Fibroblast of lung (primary cell): ENCODE results near the gene MBOAT1.

ENCODE experiments used
- EZH2 ChIP-seq: IDR thresholded peaks from 2 replicates; pipeline ENCODE4 v1.5.1; 2012; ENCODE audit warnings: low read length, control low read depth, mild to moderate bottlenecking; ENCODE audit errors: missing control alignments
- TF ChIP-seq, protein P1 (sequence below), 2 donors: IDR thresholded peaks in 1 of 2; conservative IDR thresholded peaks in 1 of 2; 1 replicate in 1 of 2; 2 replicates in 1 of 2; pipeline ENCODE4 v1.5.1; 2011 to 2012; ENCODE audit warnings: low read length in 2 of 2, control low read depth in 1 of 2, inconsistent platforms in 1 of 2, low read depth in 1 of 2, mild to moderate bottlenecking in 1 of 2

DNA sequence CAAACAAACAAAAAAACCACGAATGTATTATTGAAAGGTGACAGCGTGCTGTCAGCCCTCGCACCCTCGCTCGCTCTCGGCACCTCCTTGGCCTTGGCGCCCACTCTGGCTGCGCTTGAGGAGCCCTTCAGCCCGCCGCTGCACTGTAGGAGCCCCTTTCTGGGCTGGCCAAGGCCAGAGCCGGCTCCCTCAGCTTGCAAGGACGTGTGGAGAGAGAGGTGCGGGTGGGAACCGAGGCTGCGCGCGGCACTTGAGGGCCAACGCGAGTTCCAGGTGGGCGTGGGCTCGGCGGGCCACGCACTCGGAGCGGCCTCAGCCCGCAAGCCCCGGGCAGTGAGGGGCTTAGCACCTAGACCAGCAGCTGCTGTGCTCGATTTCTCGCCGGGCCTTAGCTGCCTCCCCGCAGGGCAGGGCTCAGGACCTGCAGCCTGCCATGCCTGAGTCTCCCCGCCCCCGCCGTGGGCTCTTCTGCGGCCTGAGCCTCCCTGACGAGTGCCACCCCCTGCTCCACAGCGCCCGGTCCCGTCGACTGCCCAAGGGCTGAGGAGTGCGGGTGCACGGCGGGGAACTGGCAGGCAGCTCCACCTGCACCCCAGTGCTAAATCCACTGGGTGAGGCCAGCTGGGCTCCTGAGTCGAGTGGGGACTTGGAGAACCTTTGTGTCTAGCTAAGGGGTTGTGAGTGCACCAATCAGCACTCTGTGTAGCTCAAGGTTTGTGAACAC, 20.9 kb upstream of the MBOAT1 start:
- TF ChIP-seq, protein P1, sequence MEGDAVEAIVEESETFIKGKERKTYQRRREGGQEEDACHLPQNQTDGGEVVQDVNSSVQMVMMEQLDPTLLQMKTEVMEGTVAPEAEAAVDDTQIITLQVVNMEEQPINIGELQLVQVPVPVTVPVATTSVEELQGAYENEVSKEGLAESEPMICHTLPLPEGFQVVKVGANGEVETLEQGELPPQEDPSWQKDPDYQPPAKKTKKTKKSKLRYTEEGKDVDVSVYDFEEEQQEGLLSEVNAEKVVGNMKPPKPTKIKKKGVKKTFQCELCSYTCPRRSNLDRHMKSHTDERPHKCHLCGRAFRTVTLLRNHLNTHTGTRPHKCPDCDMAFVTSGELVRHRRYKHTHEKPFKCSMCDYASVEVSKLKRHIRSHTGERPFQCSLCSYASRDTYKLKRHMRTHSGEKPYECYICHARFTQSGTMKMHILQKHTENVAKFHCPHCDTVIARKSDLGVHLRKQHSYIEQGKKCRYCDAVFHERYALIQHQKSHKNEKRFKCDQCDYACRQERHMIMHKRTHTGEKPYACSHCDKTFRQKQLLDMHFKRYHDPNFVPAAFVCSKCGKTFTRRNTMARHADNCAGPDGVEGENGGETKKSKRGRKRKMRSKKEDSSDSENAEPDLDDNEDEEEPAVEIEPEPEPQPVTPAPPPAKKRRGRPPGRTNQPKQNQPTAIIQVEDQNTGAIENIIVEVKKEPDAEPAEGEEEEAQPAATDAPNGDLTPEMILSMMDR (conservative IDR thresholded peaks at IDR 0.05 in 1 of 2, IDR thresholded peaks at IDR 0.05 in 1 of 2; ENCODE audit: low read depth in 1 of 2, low read length in 2 of 2): no peak
- no peak for TF ChIP-seq EZH2
